ENCODE results near the gene NAALADL1. TPM values are rescaled to one million over a fixed set of nuclear protein-coding genes. Genes with fewer than 3 reads are reported as not detected.

Gene NAALADL1
- total RNA-seq, 1 experiment from 2014 or later = 0.23 TPM

- DNase-seq = no peak
- Mint-ChIP-seq H3K36me3 (ENCODE audit: insufficient read depth, unreplicated experiment) (peaks cover 14% of the 10 kb centered on the region), H3K9me3 (ENCODE audit: unreplicated experiment) (no peaks in the 10 kb centered on the region), H3K27me3 (ENCODE audit: insufficient read depth, unreplicated experiment) (no peaks in the 10 kb centered on the region), H3K4me1 (ENCODE audit: low read depth, unreplicated experiment) (peaks cover 12% of the 10 kb centered on the region), H3K4me3 (ENCODE audit: unreplicated experiment) (peak overlapping the region; percentile 86), H3K27ac (ENCODE audit: unreplicated experiment) (peak overlapping the region; percentile 90)
- POLR2A ChIA-PET = interaction anchor here (0.9 kb wide), 1 partner anchor 16 kb away, joined by 5 read pairs; the partner anchor contains the start of gene TM7SF2
- CTCF ChIA-PET = interaction anchor here (1.7 to 2.6 kb wide), 2 partner anchors 15 to 17 kb away, joined by 9 to 10 read pairs; partner anchors contain the start of gene TM7SF2
- intact Hi-C loops (cut with micrococcal nuclease; ENCODE audit: unreplicated experiment) = no loop called here
- H3K4me3 ChIP-seq (ENCODE audit: low read depth, low read length) = no peak overlapping the region
- BruUV-seq (replicated peaks) = no TSS peak
- 0 out of 2 replicates have a peak, but pooled peaks cover 2% of the 10 kb centered on the region for H3K36me3 ChIP-seq (ENCODE audit: control insufficient read depth, insufficient read depth, low read length)
- no peaks in the 10 kb centered on the region for H3K27me3 ChIP-seq (replicated peaks; ENCODE audit: control insufficient read depth, insufficient read depth, low read length)
- TF ChIP-seq CTCF (IDR thresholded peaks at IDR 0.05; ENCODE audit: insufficient read depth in 1 of 2, low read depth in 1 of 2, low read length in 1 of 2, severe bottlenecking in 1 of 2, unreplicated experiment in 1 of 2) = no peak
- H3K4me1 ChIP-seq = peaks cover 10% of the 10 kb centered on the region
- H3K9me3 ChIP-seq = no peaks in the 10 kb centered on the region
Measured at GRCh38 chr11:65095427-65095826, 37.1 kb upstream of the NAALADL1 start.

- H3K27ac Mint-ChIP-seq (ENCODE audit: unreplicated experiment) = no peak overlapping the region
- H3K9me3 Mint-ChIP-seq (ENCODE audit: unreplicated experiment) = no peaks in the 10 kb centered on the region
- no peak for TF ChIP-seq CTCF (IDR thresholded peaks at IDR 0.05; ENCODE audit: insufficient read depth in 1 of 2, low read depth in 1 of 2, low read length in 1 of 2, severe bottlenecking in 1 of 2, unreplicated experiment in 1 of 2)
- intact Hi-C loops (cut with micrococcal nuclease; ENCODE audit: unreplicated experiment) = no loop called here
- H3K27me3 Mint-ChIP-seq (ENCODE audit: insufficient read depth, unreplicated experiment) = no peaks in the 10 kb centered on the region
- Histone ChIP-seq H3K4me3 (ENCODE audit: low read depth, low read length) (no peak overlapping the region), H3K4me1 (peaks cover 1% of the 10 kb centered on the region), H3K36me3 (ENCODE audit: control insufficient read depth, insufficient read depth, low read length) (peaks cover 2% of the 10 kb centered on the region; the same call in 1 of the 2 replicates), H3K9me3 (no peaks in the 10 kb centered on the region), H3K27me3 (replicated peaks; ENCODE audit: control insufficient read depth, insufficient read depth, low read length) (no peaks in the 10 kb centered on the region)
- no peak overlapping the region for H3K4me3 Mint-ChIP-seq (ENCODE audit: unreplicated experiment)
- ChIA-PET CTCF (interaction anchor here (0.7 to 1.4 kb wide), 2 partner anchors 11 to 27 kb away, joined by 3 to 4 read pairs; partner anchors contain the start of gene ZNHIT2), POLR2A (interaction anchor here (0.5 to 0.6 kb wide), 2 partner anchors 21 to 266 kb away, joined by 3 read pairs; no protein-coding TSS in a partner anchor)
- peaks cover 4% of the 10 kb centered on the region for H3K4me1 Mint-ChIP-seq (ENCODE audit: low read depth, unreplicated experiment)
- no TSS peak for BruUV-seq (replicated peaks)
- H3K36me3 Mint-ChIP-seq (ENCODE audit: insufficient read depth, unreplicated experiment) = peaks cover 13% of the 10 kb centered on the region
- DNase-seq = no peak
Measured at GRCh38 chr11:65090628-65091027, 32.3 kb upstream of the NAALADL1 start.

- Histone ChIP-seq H3K27me3 (replicated peaks; ENCODE audit: control insufficient read depth, insufficient read depth, low read length) (no peaks in the 10 kb centered on the region), H3K9me3 (no peaks in the 10 kb centered on the region), H3K4me3 (ENCODE audit: low read depth, low read length) (no peak overlapping the region), H3K36me3 (ENCODE audit: control insufficient read depth, insufficient read depth, low read length) (peaks cover 2% of the 10 kb centered on the region; the same call in 1 of the 2 replicates), H3K4me1 (peaks cover 10% of the 10 kb centered on the region; the same call in 1 of the 2 replicates)
- Mint-ChIP-seq H3K27me3 (ENCODE audit: insufficient read depth, unreplicated experiment) (no peaks in the 10 kb centered on the region), H3K27ac (ENCODE audit: unreplicated experiment) (no peak overlapping the region), H3K4me3 (ENCODE audit: unreplicated experiment) (no peak overlapping the region), H3K9me3 (ENCODE audit: unreplicated experiment) (no peaks in the 10 kb centered on the region), H3K4me1 (ENCODE audit: low read depth, unreplicated experiment) (peaks cover 7% of the 10 kb centered on the region), H3K36me3 (ENCODE audit: insufficient read depth, unreplicated experiment) (peaks cover 16% of the 10 kb centered on the region)
- ChIA-PET CTCF (interaction anchor here (0.5 kb wide), 1 partner anchor 25 kb away, joined by 5 read pairs; no protein-coding TSS in a partner anchor), POLR2A (no interaction called here)
- intact Hi-C loops (cut with micrococcal nuclease; ENCODE audit: unreplicated experiment) = no loop called here
- BruUV-seq (replicated peaks) = no TSS peak
- no peak for TF ChIP-seq CTCF (IDR thresholded peaks at IDR 0.05; ENCODE audit: insufficient read depth in 1 of 2, low read depth in 1 of 2, low read length in 1 of 2, severe bottlenecking in 1 of 2, unreplicated experiment in 1 of 2)
- DNase-seq = no peak
Measured at GRCh38 chr11:65089621-65090020, 31.3 kb upstream of the NAALADL1 start.
